Cardiac fibroblast (primary cell): Measurements from ENCODE around the gene ANKS3.

Source experiments
- DNase-seq, 2 donors: peaks; one replicate each; pipeline versions ENCODE4 v3.0.0 to v3.0.0-alpha.2; 2010; ENCODE audit warnings: low read depth in 2 of 2
- H3K4me3 ChIP-seq, 2 donors: replicated peaks in 1 of 2; 1 replicate in 1 of 2; 2 replicates in 1 of 2; pipeline ENCODE4 v1.5.1; 2011; ENCODE audit warnings: low read depth in 2 of 2, low read length in 2 of 2, mild to moderate bottlenecking in 2 of 2, moderate library complexity in 1 of 2
- TF ChIP-seq, protein P1 (sequence below): IDR thresholded peaks from one replicate; pipeline ENCODE4 v1.5.1; 2011; ENCODE audit warnings: low read depth, mild to moderate bottlenecking, low read length, inconsistent platforms

Gene ANKS3

GRCh38 chr16:4734063-4734729 is at the start of gene ANKS3, which contains the start of gene DNAAF8:
Gene ANKS3 (minus strand): TSS chr16:4734271. CDS start chr16:4730149, 4,122 bp downstream.
Gene DNAAF8 (plus strand): TSS chr16:4734537. CDS start chr16:4736515, 1,978 bp downstream.
- TF ChIP-seq, protein P1, sequence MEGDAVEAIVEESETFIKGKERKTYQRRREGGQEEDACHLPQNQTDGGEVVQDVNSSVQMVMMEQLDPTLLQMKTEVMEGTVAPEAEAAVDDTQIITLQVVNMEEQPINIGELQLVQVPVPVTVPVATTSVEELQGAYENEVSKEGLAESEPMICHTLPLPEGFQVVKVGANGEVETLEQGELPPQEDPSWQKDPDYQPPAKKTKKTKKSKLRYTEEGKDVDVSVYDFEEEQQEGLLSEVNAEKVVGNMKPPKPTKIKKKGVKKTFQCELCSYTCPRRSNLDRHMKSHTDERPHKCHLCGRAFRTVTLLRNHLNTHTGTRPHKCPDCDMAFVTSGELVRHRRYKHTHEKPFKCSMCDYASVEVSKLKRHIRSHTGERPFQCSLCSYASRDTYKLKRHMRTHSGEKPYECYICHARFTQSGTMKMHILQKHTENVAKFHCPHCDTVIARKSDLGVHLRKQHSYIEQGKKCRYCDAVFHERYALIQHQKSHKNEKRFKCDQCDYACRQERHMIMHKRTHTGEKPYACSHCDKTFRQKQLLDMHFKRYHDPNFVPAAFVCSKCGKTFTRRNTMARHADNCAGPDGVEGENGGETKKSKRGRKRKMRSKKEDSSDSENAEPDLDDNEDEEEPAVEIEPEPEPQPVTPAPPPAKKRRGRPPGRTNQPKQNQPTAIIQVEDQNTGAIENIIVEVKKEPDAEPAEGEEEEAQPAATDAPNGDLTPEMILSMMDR, result no peak
- DNase-seq, result peak; percentile 98
- peak within 1 kb of the TSS; percentile 97 to 98 for H3K4me3 ChIP-seq

GRCh38 chr16:4783251-4783950 is 49.3 kb upstream of the ANKS3 start:
- TF ChIP-seq, protein P1, result no peak
- H3K4me3 ChIP-seq, result no peak overlapping the region
- DNase-seq, result no peak

DNA sequence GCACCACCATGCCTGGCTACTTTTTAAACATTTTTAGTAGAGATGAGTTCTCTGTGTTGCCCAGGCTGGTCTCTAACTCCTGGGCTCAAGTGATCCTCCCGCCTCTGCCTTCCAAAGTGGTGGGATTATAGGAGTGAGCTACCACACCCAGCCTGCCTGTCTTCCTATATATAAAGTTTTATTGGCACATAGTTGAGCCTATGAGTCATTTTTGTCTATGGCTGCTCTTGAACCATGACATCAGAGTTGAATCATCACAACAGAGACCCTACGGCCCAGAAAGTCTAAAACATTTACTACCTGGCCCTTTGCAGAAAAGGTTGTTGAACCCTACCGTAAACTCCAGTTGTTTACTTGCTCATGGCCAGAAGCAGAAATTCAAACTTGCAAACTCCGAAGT is 46.2 kb upstream of the ANKS3 start:
- no peak overlapping the region for H3K4me3 ChIP-seq
- peak in 1 of 2 donors; percentile 20 for DNase-seq
- TF ChIP-seq, protein P1, result no peak

DNA sequence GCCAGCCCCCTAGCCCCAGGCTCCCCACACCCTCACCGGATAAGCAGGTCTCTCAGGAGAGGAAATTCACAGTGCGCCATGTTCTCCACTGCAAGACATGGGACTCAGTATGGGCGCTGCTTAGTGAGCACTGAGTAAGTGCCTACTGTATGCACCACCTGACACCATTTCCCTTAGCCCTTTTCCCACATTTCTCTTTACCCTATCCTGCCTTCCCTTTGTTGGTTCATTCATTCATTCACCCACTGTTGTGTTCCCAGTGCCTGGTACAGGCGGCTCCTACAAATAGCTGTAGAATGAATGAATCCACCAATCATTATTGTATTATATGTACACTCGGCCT is 44.0 kb upstream of the ANKS3 start:
- TF ChIP-seq, protein P1, result no peak
- no peak overlapping the region for H3K4me3 ChIP-seq
- DNase-seq, result no peak

DNA sequence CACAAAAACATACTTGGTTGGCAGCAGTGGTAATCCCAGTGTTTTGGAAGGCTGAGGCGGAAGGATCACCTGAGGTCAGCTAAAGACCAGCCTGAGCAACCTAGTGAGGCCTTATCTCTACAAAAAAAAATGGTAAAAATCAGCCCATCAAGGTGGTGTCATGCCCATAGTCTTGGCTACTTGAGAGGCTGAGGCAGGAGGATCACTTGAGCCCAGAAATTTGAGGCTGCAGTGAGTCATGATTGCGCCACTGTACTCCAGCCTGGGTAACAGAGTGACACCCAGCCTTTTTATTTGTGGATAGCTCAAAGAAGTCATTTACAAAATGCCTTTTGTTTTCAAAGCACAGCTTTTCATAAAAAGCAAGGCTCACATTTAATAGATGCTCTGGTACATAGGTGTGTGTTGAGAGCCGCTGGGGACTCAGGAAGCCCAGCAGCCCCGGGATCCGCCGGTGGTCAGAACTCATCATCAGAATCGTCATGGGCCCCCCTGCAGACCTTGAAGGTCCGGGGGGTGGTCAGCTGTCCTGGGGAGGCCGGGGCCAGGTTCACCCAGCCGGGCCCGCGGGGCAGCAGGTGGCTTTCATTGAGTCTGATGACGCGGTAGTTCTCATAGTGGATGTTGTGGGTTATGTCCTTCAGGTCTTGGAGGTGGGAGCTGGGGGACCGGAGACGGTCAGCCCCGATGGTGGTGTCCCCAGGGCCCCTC is 43.4 kb upstream of the ANKS3 start:
- no peak overlapping the region for H3K4me3 ChIP-seq
- TF ChIP-seq, protein P1, result no peak
- no peak for DNase-seq

- H3K4me3 ChIP-seq, result no peak overlapping the region
- no peak for DNase-seq
- TF ChIP-seq, protein P1, result no peak
Observed at GRCh38 chr16:4776141-4776705, 42.2 kb upstream of the ANKS3 start.
